HG03565 (cell line): Measurements from ENCODE around the gene CARS2.
"Not testable (repeated sequence)": the region's sequence is repeated elsewhere in the genome, so short reads cannot be mapped to it uniquely, and the experiment has no call there.

Source experiments
- ATAC-seq: cut with Tn5 transposase; IDR thresholded peaks from one replicate; pipeline ENCODE4 v1.9.1; 2021; ENCODE audit warnings: mild to moderate bottlenecking, moderate library complexity; ENCODE audit not compliant: unreplicated experiment

The CARS2 gene

GRCh38 chr13:110620596-110620995, 85.3 kb downstream of the CARS2 start:
- no peak for ATAC-seq

- no peak for ATAC-seq
Measured at GRCh38 chr13:110618780-110619179, 87.1 kb downstream of the CARS2 start.

DNA sequence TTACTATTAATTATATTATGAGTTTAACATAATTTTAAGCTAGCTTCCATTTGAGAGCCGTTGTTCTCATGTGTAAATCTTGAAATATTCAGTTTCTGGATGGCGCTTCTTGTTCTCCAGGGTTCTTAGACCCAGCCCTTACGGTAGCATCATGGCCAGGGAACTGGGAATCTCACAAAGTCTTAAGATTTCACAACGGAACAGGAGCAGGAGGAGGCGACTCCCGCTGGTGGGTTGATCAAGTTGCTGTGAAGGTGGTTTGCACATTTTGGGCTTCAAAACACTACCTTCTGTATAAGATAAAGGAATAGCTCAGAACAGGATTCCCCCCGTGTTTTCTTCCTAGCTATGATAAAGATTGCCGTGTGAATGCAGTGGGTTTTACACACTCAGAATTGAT, 87.7 kb downstream of the CARS2 start:
- no peak for ATAC-seq

DNA sequence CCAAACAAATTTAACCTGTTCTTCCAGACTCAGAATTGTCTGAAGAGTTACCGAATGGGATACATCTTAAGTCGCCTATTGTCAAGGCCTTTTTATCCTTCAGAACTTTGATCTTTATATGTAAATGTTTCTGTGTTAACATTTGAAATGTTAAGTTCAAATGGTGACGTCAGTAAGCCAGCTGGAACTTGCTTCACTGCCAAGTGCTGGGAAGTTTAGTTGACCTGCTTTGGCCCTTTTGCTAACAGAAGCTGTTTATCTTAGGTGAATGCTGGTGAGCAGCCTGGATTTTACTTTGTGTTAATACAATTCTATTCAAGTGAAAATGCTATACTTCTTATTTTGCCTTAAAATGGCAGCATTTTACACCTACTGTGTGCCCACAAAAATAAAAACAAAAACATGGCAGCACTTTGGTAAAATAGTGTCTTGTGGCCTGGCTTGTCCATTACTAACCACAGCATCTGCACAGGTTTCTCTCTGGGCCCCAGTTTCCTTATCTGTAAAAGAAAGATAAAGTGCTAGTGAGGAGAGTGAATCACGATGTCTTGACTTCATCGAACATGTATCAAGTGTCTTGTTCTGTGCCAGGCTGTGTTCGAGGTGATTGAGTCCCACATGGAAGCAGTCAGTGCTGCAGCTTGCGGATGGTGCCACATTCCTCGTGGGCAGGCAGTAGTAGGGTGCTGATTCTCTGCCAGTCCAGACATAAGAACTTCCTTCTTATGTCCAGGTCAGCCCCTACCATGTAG, 88.4 kb downstream of the CARS2 start:
- ATAC-seq = no peak

DNA sequence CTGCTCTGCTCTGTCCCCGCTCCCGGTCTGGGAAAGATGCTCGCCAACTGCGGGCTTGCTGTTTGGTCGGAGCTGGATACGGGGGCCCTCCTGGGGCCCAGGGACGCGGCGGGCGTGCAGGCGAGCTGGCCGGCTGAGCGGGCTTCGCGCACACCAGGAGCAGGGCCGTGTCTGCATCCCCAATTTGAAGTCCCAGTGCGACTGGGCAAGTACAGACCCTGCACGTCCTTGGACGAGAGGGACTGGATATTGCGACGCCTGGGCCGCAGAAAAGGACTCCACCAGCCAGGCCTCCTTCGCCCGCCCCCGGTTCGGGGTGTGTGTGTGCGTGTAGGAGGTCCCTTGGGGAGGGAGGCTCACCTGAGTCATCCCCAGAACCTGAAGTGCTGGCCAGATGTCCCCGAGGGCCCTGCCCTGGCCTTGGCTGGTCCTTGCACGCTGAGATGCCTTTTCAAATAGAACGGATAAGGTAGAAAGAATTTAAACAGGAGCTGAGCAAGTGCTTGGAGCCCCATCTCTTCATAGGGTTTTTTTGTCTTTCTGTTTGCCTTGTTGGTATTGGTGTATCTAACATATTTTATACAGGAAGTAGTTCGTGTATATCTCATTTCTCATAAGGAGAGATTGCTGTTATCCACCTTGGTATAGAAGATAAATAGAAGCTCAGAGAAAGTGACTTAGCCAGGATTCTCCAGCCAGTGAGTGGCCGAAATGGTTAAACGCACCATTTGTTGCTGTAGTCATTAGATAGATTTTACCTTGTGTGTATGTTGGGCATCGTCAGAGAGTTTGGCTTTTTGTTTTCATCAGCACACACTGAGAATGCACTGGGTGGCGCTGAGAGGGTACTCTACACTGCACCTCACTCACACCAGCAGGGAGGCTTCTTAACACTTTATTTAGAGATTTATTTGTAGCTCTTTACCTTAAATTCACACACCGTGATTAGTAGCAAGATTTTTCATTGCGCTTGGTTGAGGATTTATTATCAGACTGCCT, 89.5 kb downstream of the CARS2 start:
- ATAC-seq = peak; percentile 37

- ATAC-seq = peak; percentile 61
Measured at GRCh38 chr13:110615322-110616102, 90.4 kb downstream of the CARS2 start, which contains the start of gene NAXD. NAXD (plus strand) TSS chr13:110615545; CDS start chr13:110615602, 57 bp downstream.

GRCh38 chr13:110615005-110615321, 91.0 kb downstream of the CARS2 start:
- ATAC-seq = no peak

DNA sequence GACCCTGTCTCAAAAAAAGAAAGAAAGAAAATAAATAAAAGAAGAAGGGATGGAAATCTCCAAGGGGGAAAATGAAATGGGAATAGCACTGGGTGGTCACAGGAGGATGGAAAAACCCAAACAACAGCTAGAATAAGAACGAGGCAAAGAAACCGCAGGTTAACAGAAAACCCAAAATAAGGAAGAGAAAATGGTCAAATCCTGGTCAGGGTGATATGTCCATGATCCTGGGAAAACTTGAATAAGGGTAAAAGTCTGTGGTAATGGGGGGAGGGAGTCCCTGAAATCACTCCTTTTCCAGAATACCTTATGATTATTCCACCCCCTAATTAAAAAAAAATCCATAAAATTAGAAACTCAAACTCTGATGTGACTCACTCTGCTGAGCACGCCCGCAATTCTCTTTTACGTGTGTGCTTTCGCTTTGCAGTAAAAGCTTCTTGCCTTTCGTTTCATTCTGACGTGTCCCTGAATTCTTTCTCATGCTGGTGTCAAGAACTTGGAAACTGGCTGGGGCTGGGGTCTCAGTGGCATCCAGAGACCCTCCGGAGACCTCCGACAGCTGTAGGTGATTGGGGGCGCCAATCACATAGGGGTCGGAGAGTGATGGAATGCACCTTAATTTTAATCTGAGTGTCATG, 94.8 kb downstream of the CARS2 start:
- ATAC-seq = peak; percentile 44

DNA sequence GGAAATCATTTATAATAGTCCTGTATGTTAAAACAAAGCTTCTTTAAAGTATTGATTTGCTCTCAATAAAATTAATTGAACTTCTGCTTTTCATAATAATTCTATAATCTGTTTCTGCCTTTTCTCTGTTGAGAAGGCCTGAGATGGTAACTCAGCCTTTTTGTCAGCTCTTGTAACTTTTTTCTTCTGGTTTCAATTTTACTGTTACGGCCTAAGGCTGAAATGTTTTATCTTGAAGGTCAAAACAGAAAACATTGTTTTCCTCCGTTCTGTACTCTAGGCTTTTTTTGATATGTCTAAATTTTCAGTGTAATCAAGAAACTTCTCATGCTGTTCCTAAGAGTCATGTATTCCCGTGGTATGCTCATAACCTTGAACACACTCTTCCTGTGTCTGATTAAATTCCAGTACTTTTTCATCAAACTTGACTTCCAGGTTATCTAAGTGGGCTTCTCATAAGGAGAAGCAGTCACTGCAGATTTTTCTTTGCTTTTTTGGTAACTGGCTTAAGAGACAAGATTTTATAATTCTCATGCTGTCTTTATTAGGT, 98.2 kb downstream of the CARS2 start:
- peak; percentile 32 for ATAC-seq

DNA sequence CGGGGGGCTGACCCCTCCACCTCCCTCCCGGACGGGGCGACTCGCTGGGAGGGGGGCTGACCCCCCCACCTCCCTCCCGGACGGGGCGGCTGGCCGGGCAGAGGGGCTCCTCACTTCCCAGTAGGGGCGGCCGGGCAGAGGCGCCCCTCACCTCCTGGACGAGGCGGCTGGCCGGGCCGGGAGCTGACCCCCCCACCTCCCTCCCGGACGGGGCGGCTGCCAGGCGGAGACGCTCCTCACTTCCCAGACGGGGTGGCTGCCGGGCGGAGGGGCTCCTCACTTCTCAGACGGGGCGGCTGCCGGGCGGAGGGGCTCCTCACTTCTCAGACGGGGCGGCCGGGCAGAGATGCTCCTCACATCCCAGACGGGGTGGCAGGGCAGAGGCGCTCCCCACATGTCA, 99.6 kb downstream of the CARS2 start:
- not testable (repeated sequence) for ATAC-seq

GRCh38 chr13:110605132-110605531, 100.8 kb downstream of the CARS2 start:
- ATAC-seq = no peak

DNA sequence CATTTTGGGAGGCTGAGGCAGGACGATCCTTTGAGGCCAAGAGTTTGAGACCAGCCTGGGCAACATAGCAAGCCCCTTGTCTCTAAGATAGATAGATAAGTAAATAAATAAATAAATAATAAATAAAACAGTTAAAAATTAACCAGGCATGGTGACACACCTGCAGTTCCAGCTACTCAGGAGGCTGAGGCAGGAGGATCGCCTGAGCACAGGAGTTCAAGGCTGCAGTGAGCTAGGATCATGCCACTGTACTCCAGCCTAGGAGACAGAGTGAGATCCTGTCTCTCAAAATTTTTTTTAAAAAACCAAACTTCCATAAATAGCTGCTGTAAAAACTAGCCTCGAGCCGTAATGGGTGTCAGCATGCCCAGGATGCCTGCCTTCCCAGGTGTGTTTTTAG, 104.9 kb downstream of the CARS2 start:
- ATAC-seq = no peak

- ATAC-seq = no peak
Measured at GRCh38 chr13:110600261-110600819, 105.6 kb downstream of the CARS2 start.

- no peak for ATAC-seq
Measured at GRCh38 chr13:110597041-110597689, 108.8 kb downstream of the CARS2 start.

DNA sequence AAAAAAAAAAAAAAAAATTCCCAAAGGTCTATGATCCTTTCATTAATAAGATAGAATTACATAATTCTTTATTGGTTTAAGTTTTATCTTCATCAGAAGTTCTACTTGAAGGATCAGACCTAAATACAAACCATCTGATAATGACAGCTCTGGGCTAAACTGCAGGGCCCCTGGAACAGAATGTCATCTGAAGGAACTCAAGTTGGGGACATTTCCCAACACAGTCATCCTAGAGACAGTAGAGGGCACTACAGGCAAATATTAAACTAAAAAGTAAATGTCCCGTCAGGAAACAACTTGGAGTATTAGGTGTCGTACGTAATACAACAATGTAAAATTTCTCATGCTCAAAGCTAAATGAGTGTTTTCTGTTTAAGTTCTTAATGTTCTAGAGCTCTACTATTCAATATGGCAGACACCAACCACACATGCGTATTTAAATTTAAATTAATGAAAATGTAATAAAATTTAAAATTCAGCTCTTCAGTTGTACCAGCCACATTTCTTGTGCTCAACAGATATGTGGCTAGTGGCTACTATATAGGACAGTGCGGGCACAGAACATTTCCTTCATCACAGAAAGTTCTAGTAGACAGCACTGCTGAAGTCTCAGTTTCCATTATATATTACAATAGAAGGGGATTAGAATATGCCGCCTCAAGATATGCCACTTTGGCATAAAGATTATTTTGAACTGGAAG, 112.3 kb downstream of the CARS2 start:
- peak; percentile 68 for ATAC-seq

- ATAC-seq = no peak
Measured at GRCh38 chr13:110592665-110593064, 113.3 kb downstream of the CARS2 start.
